Keratinocyte (primary cell): ENCODE results near the gene TRAIP. TPM values are rescaled to one million over a fixed set of nuclear protein-coding genes. Genes with fewer than 3 reads are reported as not detected.

ENCODE experiments used
- DNase-seq: peaks from one replicate; pipeline ENCODE4 v3.0.0-alpha.2; 2011; ENCODE audit warnings: low read depth, missing footprints, low spot score
- FAIRE-seq: peaks from 2 replicates; lab custom pipeline; 2011; peaks lifted over from hg19 to GRCh38; lab: Jason Lieb, UNC
- H2AFZ ChIP-seq: 2 replicates; pipeline ENCODE4 v1.6.0; 2012; ENCODE audit warnings: low read length, control low read depth, inconsistent platforms; ENCODE audit not compliant: control insufficient read depth
- H3K27ac ChIP-seq: 2 replicates; pipeline ENCODE4 v1.5.1; 2011; ENCODE audit warnings: low read length; ENCODE audit not compliant: control insufficient read depth, insufficient read depth
- H3K27me3 ChIP-seq: 3 replicates; pipeline ENCODE4 v1.6.0; 2011; ENCODE audit warnings: low read length; ENCODE audit not compliant: control insufficient read depth, insufficient read depth; ENCODE audit errors: extremely low read depth
- H3K36me3 ChIP-seq, 2 experiments: 2 replicates in 1 of 2; 3 replicates in 1 of 2; pipeline ENCODE4 v1.5.1; 2011; ENCODE audit warnings: low read length in 2 of 2, mild to moderate bottlenecking in 1 of 2; ENCODE audit not compliant: control insufficient read depth in 2 of 2, insufficient read depth in 2 of 2; ENCODE audit errors: extremely low read depth in 1 of 2
- H3K4me1 ChIP-seq: 3 replicates; pipeline ENCODE4 v1.5.1; 2011; ENCODE audit warnings: low read length; ENCODE audit not compliant: control insufficient read depth, insufficient read depth; ENCODE audit errors: extremely low read depth
- H3K4me2 ChIP-seq: 3 replicates; pipeline ENCODE4 v1.6.0; 2011; ENCODE audit warnings: low read depth, low read length; ENCODE audit not compliant: control insufficient read depth, insufficient read depth; ENCODE audit errors: extremely low read depth
- H3K4me3 ChIP-seq, 3 experiments: fragments of 200-600 bp in 1 of 3; sonication (generic) in 1 of 3; 2 replicates in 2 of 3; 3 replicates in 1 of 3; pipeline ENCODE4 v1.5.1; 2011 to 2016; ENCODE audit warnings: low read length in 3 of 3, mild to moderate bottlenecking in 3 of 3, control low read depth in 2 of 3, inconsistent platforms in 1 of 3, low read depth in 1 of 3, mixed read lengths in 1 of 3, mixed run types in 1 of 3, moderate library complexity in 1 of 3; ENCODE audit not compliant: control insufficient read depth in 2 of 3, insufficient read depth in 2 of 3; ENCODE audit errors: extremely low read depth in 1 of 3
- H3K79me2 ChIP-seq: 2 replicates; pipeline ENCODE4 v1.6.0; 2012; ENCODE audit warnings: low read length; ENCODE audit not compliant: control insufficient read depth, insufficient read depth
- H3K9ac ChIP-seq: 3 replicates; pipeline ENCODE4 v1.6.0; 2011; ENCODE audit warnings: low read length; ENCODE audit not compliant: control insufficient read depth, insufficient read depth; ENCODE audit errors: extremely low read depth
- H3K9me1 ChIP-seq: 3 replicates; pipeline ENCODE4 v1.6.0; 2011; ENCODE audit warnings: low read length; ENCODE audit not compliant: control insufficient read depth, insufficient read depth; ENCODE audit errors: extremely low read depth
- H3K9me3 ChIP-seq: 2 replicates; pipeline ENCODE4 v1.5.1; 2012; ENCODE audit warnings: low read depth, low read length; ENCODE audit not compliant: control insufficient read depth
- H4K20me1 ChIP-seq: 3 replicates; pipeline ENCODE4 v1.6.0; 2011; ENCODE audit warnings: low read length; ENCODE audit not compliant: control insufficient read depth, insufficient read depth; ENCODE audit errors: extremely low read depth
- CTCF ChIP-seq, 3 experiments: IDR thresholded peaks in 1 of 3; conservative IDR thresholded peaks in 1 of 3; optimal IDR thresholded peaks in 1 of 3; 2 replicates in 2 of 3; 3 replicates in 1 of 3; pipeline versions ENCODE3 to v1.5.1; 2011; ENCODE audit warnings: low read length in 3 of 3, mild to moderate bottlenecking in 3 of 3, moderate library complexity in 2 of 3, control low read depth in 1 of 3, inconsistent platforms in 1 of 3; ENCODE audit not compliant: insufficient read depth in 2 of 3; ENCODE audit errors: extremely low read depth in 1 of 3
- EZH2 ChIP-seq: IDR thresholded peaks from one replicate; pipeline ENCODE4 v1.6.1; 2012; ENCODE audit warnings: inconsistent platforms, mild to moderate bottlenecking, low read length, moderate library complexity
- dilution Hi-C: fragments of 300-500 bp; cut with MboI; formaldehyde crosslinking; loops from one replicate; pipeline ENCODE4 v1.7.0; 2020; ENCODE audit warnings: low sequenced_read_pairs; ENCODE audit not compliant: extremely low pct_ligation_motif_present
- polyA plus RNA-seq, 5 experiments: library from polyadenylated mRNA; depleted of rRNA in 3 of 5; stranded (reverse) in 3 of 5; stranded (forward) in 1 of 5; unstranded in 1 of 5; fragments of >200 nt; gene quantifications; 1 replicate in 1 of 5; 2 replicates in 3 of 5; 3 replicates in 1 of 5; pipeline versions ENCODE4 v1.2.1 to v1.2.3, GENCODE V29; 2011 to 2012; ENCODE audit warnings: missing spikeins in 2 of 5, low read depth in 1 of 5, low replicate concordance in 1 of 5

Gene TRAIP
- polyA plus RNA-seq, 1 donor (not counting 4 experiments of a cell fraction or from before 2014, with no cell fraction given): 5.8 TPM

- Histone ChIP-seq H3K27ac (no peak overlapping the region), H3K79me2 (peaks cover 52% of the 10 kb centered on the region), H3K4me2 (no peak overlapping the region), H3K4me1 (peaks cover 25% of the 10 kb centered on the region), H3K27me3 (no peaks in the 10 kb centered on the region), H3K36me3 (peaks cover 45 to 50% of the 10 kb centered on the region in 2 experiments), H3K4me3 (no peak overlapping the region), H3K9me3 (no peaks in the 10 kb centered on the region), H2AFZ (no peak overlapping the region), H4K20me1 (peaks cover 1% of the 10 kb centered on the region), H3K9ac (no peak overlapping the region), H3K9me1 (peaks cover 5% of the 10 kb centered on the region)
- dilution Hi-C loops: no loop called here
- TF ChIP-seq CTCF (optimal IDR thresholded peaks at IDR 0.05 in 1 of 3, IDR thresholded peaks at IDR 0.05 in 1 of 3, conservative IDR thresholded peaks at IDR 0.05 in 1 of 3; ENCODE audit: extremely low read depth in 1 of 3, insufficient read depth in 2 of 3, low read length in 3 of 3): no peak
- no peak for TF ChIP-seq EZH2
- FAIRE-seq (no peak), DNase-seq (no peak)
Observed at GRCh38 chr3:49896345-49896744, 40.0 kb upstream of the TRAIP start.

GRCh38 chr3:49895791-49896190 is 39.4 kb upstream of the TRAIP start:
- no peak for TF ChIP-seq EZH2
- dilution Hi-C loops: no loop called here
- no peak overlapping the region for H2AFZ ChIP-seq
- peaks cover 51% of the 10 kb centered on the region for H3K79me2 ChIP-seq
- H3K9me3 ChIP-seq: no peaks in the 10 kb centered on the region
- peaks cover 5% of the 10 kb centered on the region for H3K9me1 ChIP-seq
- no peak overlapping the region for H3K4me2 ChIP-seq
- H3K36me3 ChIP-seq: peaks cover 50 to 56% of the 10 kb centered on the region in 2 experiments
- H4K20me1 ChIP-seq: peaks cover 3% of the 10 kb centered on the region
- DNase-seq (no peak), FAIRE-seq (no peak)
- peaks cover 21% of the 10 kb centered on the region for H3K4me1 ChIP-seq
- H3K4me3 ChIP-seq: no peak overlapping the region
- no peak overlapping the region for H3K9ac ChIP-seq
- H3K27me3 ChIP-seq: no peaks in the 10 kb centered on the region
- H3K27ac ChIP-seq: no peak overlapping the region

- dilution Hi-C loops: no loop called here
- no peak overlapping the region for H3K4me2 ChIP-seq
- H3K4me3 ChIP-seq: no peak overlapping the region
- peaks cover 17% of the 10 kb centered on the region for H4K20me1 ChIP-seq
- TF ChIP-seq CTCF (optimal IDR thresholded peaks at IDR 0.05 in 1 of 3, IDR thresholded peaks at IDR 0.05 in 1 of 3, conservative IDR thresholded peaks at IDR 0.05 in 1 of 3; ENCODE audit: extremely low read depth in 1 of 3, insufficient read depth in 2 of 3, low read length in 3 of 3) (no peak), EZH2 (no peak)
- no peaks in the 10 kb centered on the region for H3K9me3 ChIP-seq
- H3K79me2 ChIP-seq: peaks cover 3% of the 10 kb centered on the region
- no peak overlapping the region for H2AFZ ChIP-seq
- no peak for FAIRE-seq
- H3K9me1 ChIP-seq: no peaks in the 10 kb centered on the region
- H3K36me3 ChIP-seq: peaks cover 46 to 52% of the 10 kb centered on the region in 2 experiments
- no peaks in the 10 kb centered on the region for H3K4me1 ChIP-seq
- H3K27ac ChIP-seq: no peak overlapping the region
- H3K27me3 ChIP-seq: no peaks in the 10 kb centered on the region
- H3K9ac ChIP-seq: no peak overlapping the region
- DNase-seq: no peak
Observed at GRCh38 chr3:49889296-49889695, 32.9 kb upstream of the TRAIP start.
